SK-N-SH treated with all-trans-retinoic acid at 6 μM for 48 hours (cell line): ENCODE results near the gene MRPS6.

Source experiments
- ARNTL ChIP-seq: fragments of 450-650 bp; formaldehyde crosslinking; IDR thresholded peaks from 2 replicates; pipeline ENCODE4 v1.5.0; 2020; ENCODE audit warnings: low read depth, mild to moderate bottlenecking, moderate library complexity, borderline replicate concordance
- GLIS3 ChIP-seq: fragments of 250-450 bp; sonication (Bioruptor Pico); IDR thresholded peaks from 2 replicates; pipeline ENCODE4 v1.5.0; 2020; ENCODE audit warnings: mild to moderate bottlenecking, moderate library complexity
- ISL1 ChIP-seq: fragments of 250-450 bp; sonication (Bioruptor Pico); IDR thresholded peaks from 2 replicates; pipeline ENCODE4 v2.1.2; 2022; ENCODE audit warnings: mild to moderate bottlenecking, moderate library complexity
- PPARA ChIP-seq: fragments of 250-450 bp; sonication (Bioruptor Pico); IDR thresholded peaks from 2 replicates; pipeline ENCODE4 v1.5.0; 2020; ENCODE audit warnings: mild to moderate bottlenecking, borderline replicate concordance
- RARB ChIP-seq: fragments of 250-450 bp; sonication (Bioruptor Pico); IDR thresholded peaks from 2 replicates; pipeline ENCODE4 v1.8.0; 2021; ENCODE audit warnings: mild to moderate bottlenecking, moderate library complexity
- TOX ChIP-seq: fragments of 250-450 bp; sonication (Bioruptor Pico); IDR thresholded peaks from 2 replicates; pipeline ENCODE4 v1.8.0; 2021; ENCODE audit warnings: mild to moderate bottlenecking, moderate library complexity, borderline replicate concordance
- TSHZ2 ChIP-seq: fragments of 250-450 bp; sonication (Bioruptor Pico); IDR thresholded peaks from 2 replicates; pipeline ENCODE4 v1.5.0; 2020; ENCODE audit warnings: mild to moderate bottlenecking, moderate library complexity
- ZFP3 ChIP-seq: fragments of 250-450 bp; sonication (Bioruptor Pico); IDR thresholded peaks from 2 replicates; pipeline ENCODE4 v1.5.0; 2020; ENCODE audit warnings: mild to moderate bottlenecking, moderate library complexity
- TF ChIP-seq, protein P1 (sequence below): fragments of 250-450 bp; sonication (Bioruptor Pico); IDR thresholded peaks from 2 replicates; pipeline ENCODE4 v1.5.1; 2021; ENCODE audit warnings: mild to moderate bottlenecking, moderate library complexity
- TF ChIP-seq, protein P2 (sequence below): fragments of 250-450 bp; sonication (Bioruptor Pico); IDR thresholded peaks from 2 replicates; pipeline ENCODE4 v1.8.0; 2020; ENCODE audit warnings: mild to moderate bottlenecking, moderate library complexity, borderline replicate concordance

DNA sequence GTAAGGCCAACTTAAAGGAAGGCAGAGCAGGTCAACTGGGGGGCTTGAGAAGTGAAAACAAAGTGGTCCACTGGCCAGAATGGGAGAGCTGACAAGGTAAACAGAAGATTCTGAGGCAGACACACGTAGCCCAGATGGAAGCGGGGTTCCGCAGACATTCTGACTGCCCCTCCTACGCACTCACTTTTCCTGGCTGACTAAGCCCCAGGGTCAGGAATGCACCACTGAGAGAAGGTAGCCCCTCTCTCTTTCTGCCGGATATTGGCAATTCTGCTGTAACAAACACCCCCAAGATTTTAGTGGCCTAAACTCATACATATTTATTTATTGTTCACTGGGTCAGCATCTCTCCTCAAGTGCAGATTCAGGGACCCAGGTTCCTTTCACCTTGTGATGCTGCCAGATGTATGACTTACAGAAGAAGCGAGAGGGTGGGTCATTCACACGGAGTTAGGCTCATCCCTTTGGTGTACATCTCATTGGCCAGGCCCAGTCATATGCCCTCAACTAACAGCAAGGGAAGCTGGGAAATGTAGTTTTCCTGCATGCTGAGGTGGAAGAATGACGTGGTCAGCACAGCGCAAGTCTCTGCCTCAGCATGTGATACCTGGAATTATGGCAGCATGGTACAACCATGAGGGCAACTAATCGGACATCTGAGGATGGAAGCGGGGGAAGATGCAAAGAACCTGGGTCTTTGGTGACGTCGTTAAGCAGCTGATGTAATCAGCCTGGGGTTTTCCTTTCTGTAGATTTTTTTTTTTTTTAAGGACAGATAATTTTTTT, 43.4 kb upstream of the MRPS6 start:
- TF ChIP-seq ZFP3 (CRISPR knock-in tag) (no peak), PPARA (CRISPR knock-in tag) (no peak), RARB (CRISPR knock-in tag) (no peak), ARNTL (CRISPR knock-in tag) (no peak), GLIS3 (CRISPR knock-in tag) (no peak), ISL1 (CRISPR knock-in tag) (no peak), TSHZ2 (CRISPR knock-in tag) (no peak), TOX (no peak)
- TF ChIP-seq, protein P1, sequence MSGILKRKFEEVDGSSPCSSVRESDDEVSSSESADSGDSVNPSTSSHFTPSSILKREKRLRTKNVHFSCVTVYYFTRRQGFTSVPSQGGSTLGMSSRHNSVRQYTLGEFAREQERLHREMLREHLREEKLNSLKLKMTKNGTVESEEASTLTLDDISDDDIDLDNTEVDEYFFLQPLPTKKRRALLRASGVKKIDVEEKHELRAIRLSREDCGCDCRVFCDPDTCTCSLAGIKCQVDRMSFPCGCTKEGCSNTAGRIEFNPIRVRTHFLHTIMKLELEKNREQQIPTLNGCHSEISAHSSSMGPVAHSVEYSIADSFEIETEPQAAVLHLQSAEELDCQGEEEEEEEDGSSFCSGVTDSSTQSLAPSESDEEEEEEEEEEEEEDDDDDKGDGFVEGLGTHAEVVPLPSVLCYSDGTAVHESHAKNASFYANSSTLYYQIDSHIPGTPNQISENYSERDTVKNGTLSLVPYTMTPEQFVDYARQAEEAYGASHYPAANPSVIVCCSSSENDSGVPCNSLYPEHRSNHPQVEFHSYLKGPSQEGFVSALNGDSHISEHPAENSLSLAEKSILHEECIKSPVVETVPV, result no peak
- TF ChIP-seq, protein P2, sequence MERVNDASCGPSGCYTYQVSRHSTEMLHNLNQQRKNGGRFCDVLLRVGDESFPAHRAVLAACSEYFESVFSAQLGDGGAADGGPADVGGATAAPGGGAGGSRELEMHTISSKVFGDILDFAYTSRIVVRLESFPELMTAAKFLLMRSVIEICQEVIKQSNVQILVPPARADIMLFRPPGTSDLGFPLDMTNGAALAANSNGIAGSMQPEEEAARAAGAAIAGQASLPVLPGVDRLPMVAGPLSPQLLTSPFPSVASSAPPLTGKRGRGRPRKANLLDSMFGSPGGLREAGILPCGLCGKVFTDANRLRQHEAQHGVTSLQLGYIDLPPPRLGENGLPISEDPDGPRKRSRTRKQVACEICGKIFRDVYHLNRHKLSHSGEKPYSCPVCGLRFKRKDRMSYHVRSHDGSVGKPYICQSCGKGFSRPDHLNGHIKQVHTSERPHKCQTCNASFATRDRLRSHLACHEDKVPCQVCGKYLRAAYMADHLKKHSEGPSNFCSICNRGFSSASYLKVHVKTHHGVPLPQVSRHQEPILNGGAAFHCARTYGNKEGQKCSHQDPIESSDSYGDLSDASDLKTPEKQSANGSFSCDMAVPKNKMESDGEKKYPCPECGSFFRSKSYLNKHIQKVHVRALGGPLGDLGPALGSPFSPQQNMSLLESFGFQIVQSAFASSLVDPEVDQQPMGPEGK (CRISPR knock-in tag), result no peak
